A549 (cell line): ENCODE measurements around the gene NUP58. TPM values are rescaled to one million over a fixed set of nuclear protein-coding genes. Genes with fewer than 3 reads are reported as not detected.

Experiments used
- ATAC-seq, 2 experiments: fragments of 200-7000 bp in 1 of 2; fragments of >200 bp in 1 of 2; cut with Nextera tagmentation in 1 of 2; cut with Tn5 transposase in 1 of 2; 3 replicates each; pipeline versions ENCODE4 v1.8.0 to v1.9.1; 2018 to 2020; ENCODE audit warnings: mild to moderate bottlenecking in 1 of 2, moderate library complexity in 1 of 2
- CTCF ChIA-PET: fragments of 300-600 bp; sonication (Branson Sonifier 250); formaldehyde crosslinking; extraction: SDS; loops from one replicate; lab custom pipeline; 2021; ENCODE audit warnings: antibody characterized with exemption, inconsistent platforms; lab: Yijun Ruan, JAX
- POLR2A ChIA-PET: fragments of 350-600 bp; formaldehyde crosslinking; extraction: SDS; loops from one replicate; lab custom pipeline; 2021; ENCODE audit warnings: antibody characterized with exemption, inconsistent platforms; lab: Yijun Ruan, JAX
- DNase-seq, 2 experiments: peaks; one replicate each; pipeline versions ENCODE4 v3.0.0 to v3.0.0-alpha.2; 2011 to 2016; ENCODE audit warnings: low read depth in 1 of 2, low spot score in 1 of 2
- FAIRE-seq: peaks from 2 replicates; lab custom pipeline; 2011; peaks lifted over from hg19 to GRCh38; lab: Jason Lieb, UNC
- H3K27ac ChIP-seq, 2 experiments: fragments of >200 bp; sonication (Bioruptor Twin); formaldehyde crosslinking; 3 replicates each; pipeline ENCODE4 v1.5.1; 2016 to 2017
- H3K4me1 ChIP-seq: fragments of >200 bp; sonication (Bioruptor Twin); formaldehyde crosslinking; 3 replicates; pipeline ENCODE4 v1.6.1; 2016
- H3K4me2 ChIP-seq: fragments of >200 bp; sonication (Bioruptor Twin); formaldehyde crosslinking; 3 replicates; pipeline ENCODE4 v1.6.1; 2016
- H3K4me3 ChIP-seq: fragments of >200 bp; sonication (Bioruptor Twin); formaldehyde crosslinking; 3 replicates; pipeline ENCODE4 v1.5.1; 2016
- H3K9me3 ChIP-seq: fragments of >200 bp; sonication (Bioruptor Twin); formaldehyde crosslinking; 3 replicates; pipeline ENCODE4 v1.6.1; 2016
- ATOH8 ChIP-seq: fragments of 250-450 bp; sonication (Bioruptor Pico); IDR thresholded peaks from 2 replicates; pipeline ENCODE4 v1.5.0; 2020; ENCODE audit warnings: low read depth, mild to moderate bottlenecking, moderate library complexity
- CEBPB ChIP-seq, 2 experiments: fragments of >200 bp in 1 of 2; sonication (Bioruptor Twin) in 1 of 2; formaldehyde crosslinking in 1 of 2; IDR thresholded peaks; 2 replicates each; pipeline ENCODE4 v1.6.1; 2012 to 2016
- CHD4 ChIP-seq: fragments of 200-600 bp; sonication (generic); IDR thresholded peaks from 2 replicates; pipeline ENCODE4 v1.6.1; 2016; ENCODE audit warnings: antibody characterized with exemption, mild to moderate bottlenecking, borderline replicate concordance
- CTCF ChIP-seq: fragments of >200 bp; sonication (Bioruptor Twin); formaldehyde crosslinking; IDR thresholded peaks from 3 replicates; pipeline ENCODE4 v1.5.1; 2016
- EHMT2 ChIP-seq: fragments of 200-600 bp; sonication (generic); IDR thresholded peaks from 2 replicates; pipeline ENCODE4 v1.6.1; 2016; ENCODE audit warnings: antibody characterized with exemption, low read depth, mild to moderate bottlenecking, moderate library complexity
- FOSL2 ChIP-seq, 2 experiments: fragments of 450-650 bp in 1 of 2; fragments of >200 bp in 1 of 2; sonication (Bioruptor Twin) in 1 of 2; formaldehyde crosslinking; IDR thresholded peaks; 2 replicates each; pipeline versions ENCODE4 v1.5.0 to v1.6.1; 2016 to 2020; ENCODE audit warnings: mild to moderate bottlenecking in 1 of 2, moderate library complexity in 1 of 2
- FOXS1 ChIP-seq: fragments of 250-450 bp; sonication (Bioruptor Pico); IDR thresholded peaks from 2 replicates; pipeline ENCODE4 v1.5.0; 2020; ENCODE audit warnings: mild to moderate bottlenecking, moderate library complexity
- HDAC2 ChIP-seq: fragments of 200-600 bp; sonication (generic); IDR thresholded peaks from 2 replicates; pipeline ENCODE4 v1.6.1; 2016
- HMGXB4 ChIP-seq: fragments of 250-450 bp; sonication (Bioruptor Pico); IDR thresholded peaks from 2 replicates; pipeline ENCODE4 v1.5.0; 2021; ENCODE audit warnings: mild to moderate bottlenecking, moderate library complexity, borderline replicate concordance
- HOXB13 ChIP-seq: fragments of 250-450 bp; sonication (Bioruptor Pico); IDR thresholded peaks from 2 replicates; pipeline ENCODE4 v1.5.0; 2020; ENCODE audit warnings: low read depth, mild to moderate bottlenecking, moderate library complexity
- JUN ChIP-seq, 2 experiments: fragments of >200 bp; sonication (Bioruptor Twin); formaldehyde crosslinking; IDR thresholded peaks; 2 replicates in 1 of 2; 3 replicates in 1 of 2; pipeline ENCODE4 v1.6.1; 2016 to 2017
- JUNB ChIP-seq: fragments of >200 bp; sonication (Bioruptor Twin); formaldehyde crosslinking; IDR thresholded peaks from 2 replicates; pipeline ENCODE4 v1.6.1; 2016
- MAFK ChIP-seq: fragments of 450-650 bp; IDR thresholded peaks from 2 replicates; pipeline ENCODE4 v1.6.1; 2014; ENCODE audit not compliant: partially characterized antibody
- MYC ChIP-seq: IDR thresholded peaks from 2 replicates; pipeline ENCODE4 v1.6.1; 2012; ENCODE audit warnings: mild to moderate bottlenecking, inconsistent platforms, low read length, improper control_type of control experiment, borderline replicate concordance
- NPAS2 ChIP-seq: fragments of 250-450 bp; sonication (Bioruptor Pico); IDR thresholded peaks from 2 replicates; pipeline ENCODE4 v1.8.0; 2022; ENCODE audit warnings: mild to moderate bottlenecking, moderate library complexity, borderline replicate concordance
- PBX3 ChIP-seq: IDR thresholded peaks from 2 replicates; pipeline ENCODE4 v1.6.1; 2012
- POLR2A ChIP-seq: IDR thresholded peaks from 2 replicates; pipeline ENCODE4 v1.6.1; 2012; ENCODE audit warnings: mild to moderate bottlenecking, low read length
- RAD21 ChIP-seq, 2 experiments: fragments of >200 bp in 1 of 2; sonication (Bioruptor Twin) in 1 of 2; formaldehyde crosslinking in 1 of 2; IDR thresholded peaks in 1 of 2; conservative IDR thresholded peaks in 1 of 2; 2 replicates in 1 of 2; 3 replicates in 1 of 2; pipeline ENCODE4 v1.6.1; 2012 to 2018; ENCODE audit warnings: inconsistent platforms in 1 of 2
- REST ChIP-seq: fragments of 200-600 bp; sonication (generic); IDR thresholded peaks from 2 replicates; pipeline ENCODE4 v1.6.1; 2016; ENCODE audit warnings: antibody characterized with exemption, mild to moderate bottlenecking, moderate library complexity
- USF2 ChIP-seq: fragments of 450-650 bp; IDR thresholded peaks from 2 replicates; pipeline ENCODE4 v1.6.1; 2014; ENCODE audit warnings: antibody characterized with exemption
- ZNF302 ChIP-seq: fragments of 250-450 bp; sonication (Bioruptor Pico); IDR thresholded peaks from 2 replicates; pipeline ENCODE4 v1.9.0; 2021; ENCODE audit warnings: inconsistent platforms, mild to moderate bottlenecking, moderate library complexity
- WGBS: methylation state at CpG from one replicate; pipeline ENCODE4 v1.1.6; 2017; ENCODE audit errors: missing lambda C conversion rate; 5-methylcytosine and 5-hydroxymethylcytosine counted together
- polyA plus RNA-seq, 4 experiments: library from polyadenylated mRNA; depleted of rRNA in 3 of 4; stranded (reverse); fragments of >200 nt; fragmentation: RNase III in 1 of 4; extraction: RNeasy Plus Mini Kit Qiagen cat#74134 plus additional on column Dnase treatment in 1 of 4; gene quantifications; 2 replicates in 3 of 4; 3 replicates in 1 of 4; pipeline ENCODE4 v1.2.3, GENCODE V29; 2011 to 2017

The NUP58 gene
- polyA plus RNA-seq, 2 of the 4 experiments (the other 2 are of a cell fraction) = 19.6 to 55.6 TPM

- H3K4me3 ChIP-seq = no peak overlapping the region
- 0 out of 6 replicates have a peak, but pooled peaks of 1 of the 2 experiments have one; percentile 43 for ATAC-seq
- POLR2A ChIA-PET = no interaction called here
- peak in 1 of 2 experiments; percentile 10 for DNase-seq
- FAIRE-seq = no peak
- no peak overlapping the region for H3K4me2 ChIP-seq
- TF ChIP-seq MAFK = no peak
- TF ChIP-seq REST = no peak
- TF ChIP-seq NPAS2 (CRISPR knock-in tag) = no peak
- TF ChIP-seq CEBPB (IDR thresholded peaks at IDR 0.05) = no peak
- TF ChIP-seq RAD21 (conservative IDR thresholded peaks at IDR 0.05 in 1 of 2, IDR thresholded peaks at IDR 0.05 in 1 of 2) = 0 out of 5 replicates have a peak, but pooled peaks of 1 of the 2 experiments have one; percentile 8
- H3K27ac ChIP-seq = no peak overlapping the region
- no peaks in the 10 kb centered on the region for H3K9me3 ChIP-seq
- WGBS = 91% methylated on average over 1 of the region's 1 CpG
- CTCF ChIA-PET = no interaction called here
- no peaks in the 10 kb centered on the region for H3K4me1 ChIP-seq
These were observed 33.7 kb upstream of the NUP58 start for GRCh38 chr13:25267715-25268114.

GRCh38 chr13:25268561-25268960, 32.9 kb upstream of the NUP58 start:
- Histone ChIP-seq H3K4me1 (no peaks in the 10 kb centered on the region), H3K27ac (no peak overlapping the region), H3K4me2 (no peak overlapping the region), H3K9me3 (no peaks in the 10 kb centered on the region), H3K4me3 (no peak overlapping the region)
- no peak for FAIRE-seq
- ChIA-PET CTCF (interaction anchor here (0.7 kb wide), 1 partner anchor 15 kb away, joined by 3 read pairs; no protein-coding TSS in a partner anchor), POLR2A (no interaction called here)
- 91% methylated on average over 3 of the region's 6 CpGs for WGBS
- no peak for ATAC-seq
- no peak for DNase-seq
- TF ChIP-seq HOXB13 (no peak), MAFK (no peak), RAD21 (conservative IDR thresholded peaks at IDR 0.05 in 1 of 2, IDR thresholded peaks at IDR 0.05 in 1 of 2) (no peak), FOSL2 (IDR thresholded peaks at IDR 0.05) (no peak), FOSL2 (CRISPR knock-in tag; IDR thresholded peaks at IDR 0.05) (no peak), ATOH8 (no peak), PBX3 (no peak), NPAS2 (CRISPR knock-in tag) (no peak), CTCF (no peak), USF2 (no peak), ZNF302 (CRISPR knock-in tag) (no peak), MYC (no peak), POLR2A (no peak), FOXS1 (CRISPR knock-in tag) (no peak), EHMT2 (no peak), CHD4 (no peak), HDAC2 (no peak), JUN (IDR thresholded peaks at IDR 0.05) (no peak), JUNB (no peak), HMGXB4 (CRISPR knock-in tag) (no peak)
